Measurements from ENCODE around the gene PAIP1.
A peak's percentile ranks its signal among the peaks of the same experiment; 100 is the strongest.

Gene PAIP1

GRCh38 chr5:43530648-43531047, 26.2 kb downstream of the PAIP1 start:
- Histone ChIP-seq H3K4me3 (ENCODE audit: low read length) (no peak overlapping the region), H3K27ac (ENCODE audit: low read length) (peak overlapping the region; percentile 60; the same call in 1 of the 2 replicates), H4K20me1 (ENCODE audit: insufficient read depth, low read length) (no peaks in the 10 kb centered on the region), H3K27me3 (replicated peaks; ENCODE audit: insufficient read depth, low read length) (no peaks in the 10 kb centered on the region), H3F3A (ENCODE audit: insufficient read depth, low read length) (no peaks in the 10 kb centered on the region), H3K4me1 (ENCODE audit: low read length) (peaks cover 7% of the 10 kb centered on the region), H3K4me2 (ENCODE audit: low read depth, low read length) (no peak overlapping the region), H3K9me2 (replicated peaks; ENCODE audit: insufficient read depth, low read length) (no peaks in the 10 kb centered on the region), H3K9ac (ENCODE audit: low read length) (no peak overlapping the region), H3K9me3 (replicated peaks; ENCODE audit: insufficient read depth, low read length) (no peaks in the 10 kb centered on the region), H3K36me3 (replicated peaks; ENCODE audit: insufficient read depth, low read length) (peaks cover 7% of the 10 kb centered on the region; the same call in 1 of the 2 replicates), H3K79me2 (ENCODE audit: low read length) (no peaks in the 10 kb centered on the region), H2AFZ (ENCODE audit: low read length) (no peak overlapping the region)
- peak; percentile 17 for DNase-seq
- TF ChIP-seq EZH2 (optimal IDR thresholded peaks at IDR 0.05; ENCODE audit: low read depth, low read length) (no peak), EZH2phosphoT487 (IDR thresholded peaks at IDR 0.05; ENCODE audit: low read length) (no peak), CTCF (IDR thresholded peaks at IDR 0.05; ENCODE audit: low read length) (no peak)

GRCh38 chr5:43523662-43524072, 33.2 kb downstream of the PAIP1 start:
- no peaks in the 10 kb centered on the region for H4K20me1 ChIP-seq (ENCODE audit: insufficient read depth, low read length)
- no peaks in the 10 kb centered on the region for H3K79me2 ChIP-seq (ENCODE audit: low read length)
- no peak overlapping the region for H2AFZ ChIP-seq (ENCODE audit: low read length)
- H3K27me3 ChIP-seq (replicated peaks; ENCODE audit: insufficient read depth, low read length): no peaks in the 10 kb centered on the region
- no peak overlapping the region for H3K27ac ChIP-seq (ENCODE audit: low read length)
- H3K9me3 ChIP-seq (replicated peaks; ENCODE audit: insufficient read depth, low read length): no peaks in the 10 kb centered on the region
- H3K36me3 ChIP-seq (replicated peaks; ENCODE audit: insufficient read depth, low read length): peaks cover 2% of the 10 kb centered on the region; the same call in 1 of the 2 replicates
- H3K9ac ChIP-seq (ENCODE audit: low read length): no peak overlapping the region
- no peak for TF ChIP-seq EZH2 (optimal IDR thresholded peaks at IDR 0.05; ENCODE audit: low read depth, low read length)
- no peak for TF ChIP-seq EZH2phosphoT487 (IDR thresholded peaks at IDR 0.05; ENCODE audit: low read length)
- no peak for TF ChIP-seq CTCF (IDR thresholded peaks at IDR 0.05; ENCODE audit: low read length)
- H3K4me3 ChIP-seq (ENCODE audit: low read length): no peak overlapping the region
- no peak overlapping the region for H3K4me2 ChIP-seq (ENCODE audit: low read depth, low read length)
- DNase-seq: no peak
- H3F3A ChIP-seq (ENCODE audit: insufficient read depth, low read length): no peaks in the 10 kb centered on the region; the same call in 1 of the 2 replicates
- no peaks in the 10 kb centered on the region for H3K9me2 ChIP-seq (replicated peaks; ENCODE audit: insufficient read depth, low read length)
- no peaks in the 10 kb centered on the region for H3K4me1 ChIP-seq (ENCODE audit: low read length)

GRCh38 chr5:43520615-43521014, 36.3 kb downstream of the PAIP1 start:
- H3K9me2 ChIP-seq (replicated peaks; ENCODE audit: insufficient read depth, low read length): no peaks in the 10 kb centered on the region
- H4K20me1 ChIP-seq (ENCODE audit: insufficient read depth, low read length): no peaks in the 10 kb centered on the region
- no peak overlapping the region for H3K4me2 ChIP-seq (ENCODE audit: low read depth, low read length)
- peaks cover 5% of the 10 kb centered on the region; the same call in 1 of the 2 replicates for H3K4me1 ChIP-seq (ENCODE audit: low read length)
- no peaks in the 10 kb centered on the region for H3K9me3 ChIP-seq (replicated peaks; ENCODE audit: insufficient read depth, low read length)
- no peak for TF ChIP-seq CTCF (IDR thresholded peaks at IDR 0.05; ENCODE audit: low read length)
- no peak for TF ChIP-seq EZH2phosphoT487 (IDR thresholded peaks at IDR 0.05; ENCODE audit: low read length)
- no peak for TF ChIP-seq EZH2 (optimal IDR thresholded peaks at IDR 0.05; ENCODE audit: low read depth, low read length)
- no peaks in the 10 kb centered on the region; the same call in 1 of the 2 replicates for H3F3A ChIP-seq (ENCODE audit: insufficient read depth, low read length)
- H3K9ac ChIP-seq (ENCODE audit: low read length): no peak overlapping the region
- H3K27ac ChIP-seq (ENCODE audit: low read length): no peak overlapping the region
- no peaks in the 10 kb centered on the region for H3K79me2 ChIP-seq (ENCODE audit: low read length)
- no peaks in the 10 kb centered on the region for H3K27me3 ChIP-seq (replicated peaks; ENCODE audit: insufficient read depth, low read length)
- H3K4me3 ChIP-seq (ENCODE audit: low read length): no peak overlapping the region
- no peak overlapping the region for H2AFZ ChIP-seq (ENCODE audit: low read length)
- no peaks in the 10 kb centered on the region for H3K36me3 ChIP-seq (replicated peaks; ENCODE audit: insufficient read depth, low read length)
- no peak for DNase-seq
